ENCODE results near the gene TMEM129.
A peak's percentile ranks its signal among the peaks of the same experiment; 100 is the strongest.

The TMEM129 gene

GRCh38 chr4:1743551-1743950 lies 22.4 kb upstream of the TMEM129 start:
- DNase-seq = no peak

- no peak for DNase-seq
Measured at GRCh38 chr4:1741208-1741607, 20.1 kb upstream of the TMEM129 start.

GRCh38 chr4:1740021-1740545 lies 19.0 kb upstream of the TMEM129 start:
- no peak for DNase-seq

- no peak for DNase-seq
Measured at GRCh38 chr4:1739358-1739757, 18.2 kb upstream of the TMEM129 start.

- no peak for DNase-seq
Measured at GRCh38 chr4:1738410-1738809, 17.3 kb upstream of the TMEM129 start.

- DNase-seq = no peak
Measured at GRCh38 chr4:1737666-1738065, 16.5 kb upstream of the TMEM129 start.

- DNase-seq = no peak
Measured at GRCh38 chr4:1736812-1737211, 15.7 kb upstream of the TMEM129 start.

- DNase-seq = no peak
Measured at GRCh38 chr4:1735215-1735614, 14.1 kb upstream of the TMEM129 start.

GRCh38 chr4:1732911-1733310 lies 11.8 kb upstream of the TMEM129 start:
- no peak for DNase-seq

GRCh38 chr4:1731180-1731579 lies 10.1 kb upstream of the TMEM129 start:
- DNase-seq = no peak

GRCh38 chr4:1730532-1731135 lies 9.5 kb upstream of the TMEM129 start:
- DNase-seq = no peak

GRCh38 chr4:1728061-1728980 lies 7.2 kb upstream of the TMEM129 start:
- no peak for DNase-seq

- no peak for DNase-seq
Measured at GRCh38 chr4:1727117-1728031, 6.3 kb upstream of the TMEM129 start.

- peak; percentile 30 to 65 for DNase-seq
Measured at GRCh38 chr4:1726146-1726934, 5.2 kb upstream of the TMEM129 start.

GRCh38 chr4:1725521-1725920 lies 4.4 kb upstream of the TMEM129 start:
- DNase-seq = no peak

GRCh38 chr4:1723131-1723801 lies 2.1 kb upstream of the TMEM129 start:
- DNase-seq = no peak

- DNase-seq = no peak
Measured at GRCh38 chr4:1722551-1723118, 1.5 kb upstream of the TMEM129 start.

GRCh38 chr4:1721666-1722550 lies 785 bp upstream of the TMEM129 start:
- DNase-seq = no peak

GRCh38 chr4:1720163-1720983 lies 750 bp downstream of the TMEM129 start:
- DNase-seq = no peak

Measured in NCI-H446 (cell line).